HG02943 (cell line): ENCODE measurements around the gene NEGR1.

Source experiments
- ATAC-seq: cut with Tn5 transposase; IDR thresholded peaks from one replicate; pipeline ENCODE4 v1.9.1; 2021; ENCODE audit warnings: mild to moderate bottlenecking, low read depth, moderate library complexity; ENCODE audit not compliant: unreplicated experiment

NEGR1 gene

DNA sequence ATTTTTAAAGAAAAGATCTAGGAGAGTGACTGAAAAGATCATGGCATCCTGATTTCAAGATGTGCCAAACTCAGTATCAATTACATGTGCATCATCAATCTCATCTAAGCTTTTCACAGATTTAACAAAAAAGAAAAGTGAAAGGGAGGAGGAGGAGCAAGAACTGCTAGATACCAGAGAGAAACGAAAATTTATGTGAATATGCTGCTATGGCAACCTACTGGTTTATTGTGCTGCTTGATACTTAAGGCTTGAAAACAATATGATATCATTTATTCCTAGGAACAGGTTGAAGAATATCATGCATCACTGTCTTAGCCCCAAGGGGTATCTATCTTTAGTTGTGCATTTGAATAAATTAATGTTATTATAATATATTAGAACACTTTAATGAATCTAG is 683.0 kb downstream of the NEGR1 start:
- ATAC-seq: no peak

DNA sequence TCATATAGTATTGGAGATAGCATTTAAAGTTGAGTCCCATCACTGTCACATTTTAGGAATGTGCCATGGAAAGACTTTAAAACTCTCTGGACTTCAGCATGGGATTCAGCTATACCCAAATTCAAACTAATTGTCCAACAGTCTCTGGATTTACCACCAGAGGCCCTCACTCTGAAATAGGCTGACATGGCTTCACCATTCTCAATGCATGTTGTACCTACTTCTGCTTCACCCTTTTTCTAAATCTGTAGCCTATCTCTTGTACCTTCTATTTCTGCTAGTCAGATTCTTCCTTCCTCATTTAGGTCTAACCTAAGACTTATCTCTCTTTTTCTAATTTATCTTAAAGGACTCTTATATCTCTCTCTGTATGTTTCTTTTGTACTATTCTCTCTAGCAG is 688.8 kb downstream of the NEGR1 start:
- no peak for ATAC-seq

DNA sequence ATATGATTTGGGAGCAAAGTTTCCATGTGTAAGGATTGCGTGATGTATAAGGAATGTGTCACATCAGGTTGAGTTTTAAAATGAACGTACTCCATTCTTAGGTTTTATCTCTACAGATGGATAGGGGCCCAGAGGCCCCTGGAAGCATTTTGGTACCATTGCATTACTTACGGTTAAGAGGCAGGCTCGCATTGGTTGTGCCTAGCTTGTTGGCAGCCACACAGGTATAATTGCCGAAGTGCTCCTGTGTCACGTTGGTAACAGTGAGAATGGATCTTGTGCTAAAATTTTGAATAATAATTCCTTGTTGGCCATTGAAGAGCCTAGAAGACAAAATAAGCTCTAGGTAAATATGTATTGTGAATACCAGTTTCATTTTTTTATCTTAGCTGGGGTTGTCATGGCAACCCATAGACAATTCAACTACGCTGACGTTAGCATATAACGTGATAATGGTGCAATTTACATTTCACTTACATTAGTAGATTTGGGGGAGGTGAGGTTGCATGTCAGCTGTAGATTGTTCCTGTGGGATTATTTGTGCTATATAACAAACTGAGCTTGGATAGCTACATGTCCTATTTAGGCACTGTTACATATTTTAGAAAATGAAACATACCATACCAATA is 689.6 kb downstream of the NEGR1 start:
- no peak for ATAC-seq

DNA sequence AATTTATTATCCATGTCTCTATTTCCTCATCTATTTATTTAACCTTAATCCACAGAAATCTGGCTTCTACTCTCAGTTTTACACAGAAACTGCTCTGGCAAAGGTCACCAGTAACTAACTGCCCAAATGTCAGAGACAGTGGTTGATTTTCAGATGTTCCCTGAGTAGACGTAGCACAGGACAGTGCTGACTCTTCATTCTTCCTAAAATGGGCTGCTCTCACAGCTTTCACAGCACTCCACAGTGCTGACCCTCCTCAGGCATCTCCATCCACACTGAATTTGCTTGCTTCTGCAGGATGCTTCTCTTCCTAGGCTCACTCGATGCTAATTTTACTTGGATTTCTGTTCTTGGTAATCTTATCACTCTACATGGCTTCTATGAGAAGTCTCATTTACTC is 693.3 kb downstream of the NEGR1 start:
- ATAC-seq: no peak

DNA sequence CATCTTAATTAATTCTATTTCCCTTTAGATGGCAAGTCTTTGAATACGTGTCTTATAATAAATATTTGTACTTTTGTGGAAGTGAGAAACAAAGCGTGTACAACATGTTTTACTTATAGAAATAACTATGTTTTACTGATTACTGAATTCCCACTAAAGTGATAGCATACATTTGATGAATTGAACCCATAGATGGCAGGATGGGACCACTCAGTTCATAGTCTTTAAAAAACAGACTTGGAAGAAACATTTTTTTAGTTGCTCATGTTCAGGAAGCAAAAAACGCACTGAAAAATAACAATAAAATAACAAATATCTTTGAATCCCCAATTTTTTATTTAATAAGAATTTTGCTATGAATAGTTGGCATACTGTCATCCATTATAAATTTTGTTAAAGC is 694.4 kb downstream of the NEGR1 start:
- no peak for ATAC-seq

DNA sequence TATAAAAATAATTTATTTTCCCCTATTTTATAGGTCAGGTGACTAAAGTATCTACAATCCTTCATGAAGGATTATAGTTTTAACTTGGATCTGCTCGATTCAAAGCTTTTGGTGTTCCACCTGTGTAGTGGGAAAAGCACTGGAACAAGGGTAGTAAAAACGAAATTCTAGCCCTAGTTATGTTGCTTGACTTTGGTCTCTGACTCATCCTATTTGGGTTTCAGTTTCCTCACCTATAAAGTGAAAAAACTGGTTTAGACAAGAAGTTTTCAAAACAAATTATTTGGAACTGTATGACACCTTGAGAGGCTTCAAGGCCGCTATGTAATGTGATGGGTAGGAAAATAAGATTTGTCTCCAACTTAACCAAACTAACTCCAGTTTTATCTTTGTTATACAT is 696.3 kb downstream of the NEGR1 start:
- ATAC-seq: no peak

DNA sequence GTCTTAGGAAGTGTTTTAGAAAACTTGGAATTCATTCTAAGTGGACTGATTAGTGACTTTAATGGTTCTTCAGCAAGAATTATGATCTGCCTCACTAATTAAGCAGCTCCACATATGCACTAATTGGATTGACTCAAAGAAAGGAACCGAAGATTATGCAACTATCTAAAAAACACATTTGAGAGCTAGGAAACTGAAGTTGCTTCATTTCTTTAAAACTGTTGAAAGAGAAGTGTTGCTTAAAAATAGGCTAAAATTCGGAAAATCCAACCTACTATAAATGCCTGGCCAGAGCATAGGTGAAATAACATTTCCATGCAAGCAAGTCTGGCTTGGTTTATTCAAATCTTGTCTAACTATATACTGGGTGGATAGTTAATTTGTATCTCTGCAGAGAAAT is 698.6 kb downstream of the NEGR1 start:
- no peak for ATAC-seq

DNA sequence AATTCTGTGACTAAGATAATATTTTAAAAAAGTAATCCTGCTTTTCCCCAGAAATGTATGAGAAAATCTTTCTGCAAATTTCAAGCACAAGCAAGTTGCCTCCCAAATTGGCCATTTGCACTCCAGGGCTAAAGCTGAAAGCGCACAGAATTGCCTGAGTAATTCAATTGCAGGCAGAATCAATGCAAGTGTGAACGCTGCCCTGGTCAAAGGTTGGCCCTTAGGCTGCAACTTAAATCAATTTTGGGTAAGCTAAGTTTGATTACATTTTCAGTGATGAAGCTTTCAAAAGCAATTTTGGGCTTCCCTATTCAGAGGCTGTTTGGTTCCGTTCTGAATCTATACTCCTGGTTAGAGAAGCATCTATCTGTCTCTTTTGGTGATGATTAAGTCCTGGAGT is 699.7 kb downstream of the NEGR1 start:
- no peak for ATAC-seq

DNA sequence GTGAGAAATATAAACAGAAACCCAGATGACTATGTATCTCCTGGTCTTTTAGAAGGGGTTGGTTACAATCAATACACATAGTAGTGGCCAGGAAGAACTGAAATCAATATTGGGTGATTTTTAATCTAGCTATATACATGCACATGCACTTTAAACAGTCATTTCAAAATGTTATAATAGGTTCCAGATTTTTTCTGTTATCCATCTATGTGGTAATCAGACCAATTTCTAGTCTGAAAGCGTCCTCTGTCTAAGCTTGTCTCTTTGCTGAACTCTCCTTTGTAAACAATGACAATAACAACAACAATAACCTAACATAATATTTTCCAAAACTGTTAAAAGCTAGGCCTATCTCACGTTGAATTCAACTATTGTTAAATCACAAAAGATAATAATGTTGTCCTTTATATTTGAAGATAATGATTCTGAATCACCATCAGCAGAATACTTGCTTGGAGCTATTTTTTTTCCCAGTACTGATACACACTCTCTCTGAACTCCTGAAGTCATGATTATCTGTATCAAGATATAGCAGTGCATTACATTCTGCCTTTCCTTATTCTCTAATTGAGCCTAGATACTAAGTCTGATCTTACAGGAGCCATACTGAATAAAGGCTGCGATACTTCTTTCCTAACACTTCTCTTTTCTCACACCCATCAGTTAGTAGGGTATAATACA is 704.7 kb downstream of the NEGR1 start:
- no peak for ATAC-seq

DNA sequence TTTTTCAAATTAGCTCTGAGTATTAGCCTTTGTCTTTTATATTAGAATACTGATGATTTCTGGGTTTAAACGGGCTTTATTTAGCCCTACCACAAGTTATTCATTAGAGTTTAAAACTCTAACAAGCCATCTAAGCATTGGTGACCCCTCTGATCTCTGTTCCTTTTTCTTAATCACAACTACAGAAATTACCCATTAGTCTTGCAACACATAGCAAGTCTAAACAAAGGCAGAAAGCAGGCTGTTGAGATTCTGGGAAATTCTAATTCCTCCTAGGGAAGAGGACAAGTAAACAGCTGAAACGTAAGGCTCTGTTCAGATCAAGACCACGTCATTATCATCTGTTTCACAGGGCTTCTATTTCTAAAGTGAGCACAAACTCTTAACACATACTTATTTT is 710.3 kb downstream of the NEGR1 start:
- ATAC-seq: no peak

DNA sequence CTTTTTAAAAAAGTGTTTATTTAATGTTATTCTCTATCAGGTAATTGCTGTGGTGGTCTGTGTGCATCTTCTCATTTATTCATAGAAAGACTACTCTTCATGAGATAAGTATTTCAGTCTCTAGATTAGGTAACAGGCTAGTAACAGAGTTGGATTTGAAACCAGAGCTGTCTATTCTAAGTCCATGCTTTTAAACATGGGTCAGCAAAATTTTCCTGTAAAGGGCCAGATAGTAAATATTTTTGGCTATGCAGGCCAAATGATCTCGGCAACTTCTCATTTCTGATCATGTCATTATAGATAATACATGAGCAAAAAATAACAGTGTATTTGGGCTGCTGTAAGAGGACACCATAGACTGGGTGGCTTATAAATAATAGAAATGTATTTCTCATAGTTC is 715.9 kb downstream of the NEGR1 start:
- no peak for ATAC-seq

DNA sequence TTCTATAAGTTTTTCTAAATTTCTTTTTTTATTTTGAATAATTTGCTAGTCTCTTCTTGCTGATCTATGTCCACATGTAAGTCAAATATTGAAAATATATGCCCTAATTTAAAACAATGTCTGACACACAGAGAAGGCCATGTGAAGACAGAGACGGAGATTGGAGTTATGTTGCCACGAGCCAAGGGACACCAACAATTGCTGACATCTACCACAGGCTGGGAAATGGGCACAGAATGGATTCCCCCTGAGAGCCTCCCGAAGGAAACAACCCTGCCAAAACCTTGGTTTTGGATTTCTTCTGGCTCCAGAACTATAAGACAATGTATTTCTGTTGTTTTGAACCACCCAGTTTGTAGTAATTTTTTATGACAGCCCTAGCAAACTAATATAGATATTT is 716.5 kb downstream of the NEGR1 start:
- ATAC-seq: no peak

DNA sequence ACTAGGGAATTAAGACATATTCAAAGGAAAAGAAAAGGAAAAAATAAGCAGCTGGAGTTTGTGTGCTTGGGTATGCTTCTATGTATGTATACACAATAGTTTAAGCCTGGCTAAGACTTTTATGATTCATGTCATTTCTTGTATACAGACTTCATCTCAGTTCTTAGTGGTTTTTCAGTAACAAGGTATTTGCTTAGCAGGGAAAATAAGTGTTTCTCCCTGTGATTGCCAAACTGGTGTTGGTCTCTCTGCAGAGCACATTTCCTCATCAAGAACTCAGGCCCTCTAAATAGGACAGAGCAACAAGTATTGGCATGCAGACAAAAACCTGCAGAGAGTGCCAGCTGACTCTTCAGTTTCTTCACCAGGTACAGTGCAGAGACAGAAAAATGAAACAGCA is 717.1 kb downstream of the NEGR1 start:
- no peak for ATAC-seq

DNA sequence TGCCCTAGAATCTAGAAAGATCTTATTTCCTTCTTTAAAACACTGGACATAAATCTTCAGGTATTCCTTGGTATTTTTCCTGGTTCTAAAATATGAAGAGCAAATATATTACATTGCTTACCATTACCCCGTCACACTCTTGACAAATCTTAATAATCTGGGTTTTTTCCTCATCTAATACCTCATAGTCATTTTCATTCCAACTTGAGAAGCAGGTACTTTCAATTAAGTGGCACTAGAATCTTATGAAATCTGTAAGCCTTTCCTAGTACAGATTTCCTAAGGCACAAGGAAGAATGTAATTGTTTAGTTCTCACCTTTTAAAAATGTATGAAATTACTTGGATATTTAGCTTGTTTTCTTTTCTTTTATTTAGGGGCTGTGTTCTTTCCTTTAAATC is 720.0 kb downstream of the NEGR1 start:
- no peak for ATAC-seq

DNA sequence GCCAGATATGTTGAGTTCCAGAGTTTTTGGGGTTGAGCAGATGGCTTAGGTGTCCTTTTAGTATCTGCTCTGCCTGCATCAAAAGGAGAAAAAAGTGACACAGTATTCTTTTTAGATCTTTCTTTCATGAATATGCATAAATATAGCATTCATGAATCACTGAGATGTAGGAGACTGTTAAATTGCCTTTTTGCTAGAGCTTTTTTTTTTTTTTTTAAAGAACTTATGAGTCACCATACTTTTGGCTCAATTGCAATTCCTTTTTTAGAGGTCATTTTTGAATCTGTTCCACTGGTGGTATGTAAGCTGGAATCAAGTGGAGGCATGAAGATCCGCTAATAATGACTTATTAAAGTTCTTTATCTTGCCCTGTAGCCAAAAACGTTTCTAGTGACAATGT is 720.6 kb downstream of the NEGR1 start:
- no peak for ATAC-seq

DNA sequence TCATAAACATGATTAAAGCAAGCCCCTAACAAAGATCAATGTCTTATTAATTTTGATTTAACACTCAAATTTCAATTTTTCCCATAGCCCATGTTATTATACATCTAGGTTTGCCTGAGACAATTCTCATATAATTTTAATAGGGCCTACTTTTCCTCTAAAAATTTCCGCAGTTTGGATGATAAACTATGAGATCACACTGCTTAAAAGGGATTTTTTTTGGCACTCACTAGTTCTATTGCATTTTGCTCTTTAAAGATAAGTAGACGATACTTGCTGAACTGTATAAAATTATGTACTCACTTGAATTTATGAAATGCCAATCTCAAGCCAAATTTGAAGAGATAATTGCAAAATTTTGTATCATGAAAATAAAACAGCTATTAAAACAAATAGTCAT is 721.1 kb downstream of the NEGR1 start:
- ATAC-seq: no peak

DNA sequence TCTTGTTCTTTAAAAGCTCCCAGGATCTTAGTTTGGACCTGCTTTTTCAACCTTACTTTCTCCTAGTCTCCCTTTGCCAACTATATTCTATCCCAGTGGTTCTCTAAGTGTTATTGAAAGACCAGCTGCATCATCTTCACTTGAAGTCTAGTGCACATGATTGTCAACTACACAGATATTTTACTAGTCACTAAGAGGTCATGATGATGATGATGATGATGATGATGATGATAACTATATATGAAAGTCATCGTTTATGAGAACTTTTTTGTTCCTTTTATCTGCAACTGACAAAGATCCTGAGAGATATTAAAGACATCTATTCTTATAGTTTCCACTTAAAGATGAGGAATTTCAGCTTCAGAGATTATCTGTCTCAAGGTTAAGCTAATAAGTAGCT is 722.5 kb downstream of the NEGR1 start:
- no peak for ATAC-seq

DNA sequence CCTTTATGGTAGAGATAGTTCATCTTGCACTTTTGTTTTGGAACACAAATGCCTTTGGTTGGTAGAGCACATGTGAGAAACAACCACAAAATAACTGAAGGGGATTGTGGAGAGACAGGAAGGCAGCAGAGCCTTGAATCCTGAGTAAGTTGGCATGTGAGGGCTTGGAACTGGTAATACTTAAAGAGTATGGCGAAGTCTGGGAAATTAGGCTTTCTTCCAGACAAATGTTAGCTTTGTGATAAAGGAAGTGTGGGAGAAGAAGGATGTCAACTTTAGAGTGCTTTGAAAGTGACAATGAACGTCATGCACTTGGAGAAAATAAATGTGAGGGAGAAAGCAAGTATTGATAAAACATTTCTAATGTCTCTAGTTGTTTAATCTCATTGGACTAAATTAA is 725.2 kb downstream of the NEGR1 start:
- no peak for ATAC-seq

DNA sequence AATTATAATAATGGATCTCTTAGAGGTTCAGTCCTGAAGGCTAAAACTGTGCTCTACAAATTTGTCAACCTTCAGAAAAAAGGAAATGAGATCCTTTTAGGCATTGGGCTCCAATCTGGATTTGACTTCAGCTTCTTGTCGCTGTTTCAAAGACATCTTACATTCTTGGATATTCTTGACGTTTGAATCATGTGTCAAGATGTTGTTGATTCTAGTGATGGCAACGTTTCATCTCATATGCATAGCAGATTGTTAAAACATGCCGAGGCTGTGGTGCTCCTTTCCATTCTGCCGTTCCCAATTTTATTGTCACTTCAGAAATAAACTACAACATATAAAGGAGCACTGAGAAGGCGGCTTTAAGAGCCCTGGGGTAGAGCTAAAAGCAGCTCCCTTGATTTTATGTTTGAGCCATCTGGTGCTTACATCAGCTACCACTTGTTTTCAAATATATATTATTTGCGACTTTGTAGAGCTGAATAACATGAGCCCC is 733.9 kb downstream of the NEGR1 start:
- no peak for ATAC-seq

DNA sequence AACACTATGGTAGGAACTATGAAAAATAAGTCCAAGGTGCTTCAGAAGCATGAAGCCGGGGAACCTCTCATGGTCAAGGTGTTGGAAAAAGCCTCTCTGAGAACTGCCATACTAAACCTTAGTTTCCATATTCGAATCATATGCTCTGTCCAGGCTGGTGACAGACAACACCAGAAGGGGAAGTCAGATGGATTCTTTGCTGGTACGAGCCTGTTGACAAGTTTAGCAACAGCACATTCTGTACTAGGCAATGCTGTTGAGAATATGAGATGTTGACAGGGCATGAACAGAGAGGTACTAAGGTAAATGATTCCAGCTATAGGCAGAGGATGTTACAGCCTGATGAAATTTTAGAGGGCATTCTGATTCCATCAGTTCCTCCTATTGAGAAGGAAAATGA is 740.2 kb downstream of the NEGR1 start:
- no peak for ATAC-seq

DNA sequence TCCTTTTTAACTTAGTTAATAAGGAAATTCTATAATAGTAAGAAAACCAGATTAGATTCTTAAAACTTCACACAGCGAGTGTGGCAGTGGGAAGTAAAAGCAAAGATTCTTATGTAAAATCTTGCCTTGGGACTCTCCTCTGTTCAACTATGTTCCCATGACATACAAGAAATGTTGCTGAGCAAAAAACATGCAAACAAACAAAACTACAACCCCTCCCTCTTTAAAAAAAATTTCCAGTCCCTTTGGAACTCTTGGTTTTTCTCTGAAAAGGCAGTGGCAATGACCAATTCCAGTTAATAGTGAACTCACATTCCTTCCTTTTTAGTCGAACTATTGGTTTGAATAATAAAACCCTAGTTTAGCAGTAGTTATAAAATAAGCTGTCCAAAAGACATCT is 748.4 kb downstream of the NEGR1 start:
- no peak for ATAC-seq

DNA sequence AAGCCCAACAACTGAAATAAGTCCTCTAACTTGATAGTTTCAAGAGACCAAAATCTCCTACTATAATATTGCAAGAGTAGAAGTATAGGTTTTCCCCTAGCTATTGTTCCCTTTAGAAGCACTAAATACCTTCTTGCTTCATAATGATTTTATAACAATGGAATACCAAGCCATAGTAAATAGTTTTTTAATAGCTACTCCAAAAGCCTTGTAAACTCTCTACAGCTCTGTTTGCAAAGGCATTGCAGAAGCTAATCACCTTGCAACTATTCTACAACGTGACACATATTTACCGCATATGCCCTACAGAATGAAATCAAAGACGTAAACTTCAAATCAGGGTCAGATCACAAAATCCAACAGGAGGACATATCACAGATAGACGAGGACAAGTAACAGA is 750.0 kb downstream of the NEGR1 start:
- ATAC-seq: no peak

DNA sequence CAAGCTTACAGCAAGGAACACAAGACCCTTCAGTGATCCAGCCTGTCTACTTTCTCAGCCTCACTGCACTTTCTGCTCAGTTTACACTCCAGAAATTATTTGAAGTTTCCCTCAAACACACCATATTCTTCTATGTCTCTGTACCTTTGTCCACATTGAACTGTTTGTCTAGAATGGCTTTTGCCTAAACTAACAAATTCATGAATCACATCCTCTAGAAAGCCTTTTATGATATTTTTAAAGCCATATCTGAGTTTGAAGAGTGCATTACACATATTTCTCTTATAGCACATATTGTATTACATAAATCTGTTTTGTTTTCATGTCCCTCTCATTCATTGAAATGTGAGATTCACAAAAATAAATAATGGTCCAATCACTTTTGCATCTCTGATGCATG is 755.5 kb downstream of the NEGR1 start:
- no peak for ATAC-seq
